Loucy (cell line): ENCODE results near the gene GLRX5.

Experiments
- H2AFZ ChIP-seq: fragments of 200-600 bp; sonication (generic); 2 replicates; pipeline ENCODE4 v1.6.0; 2016; ENCODE audit warnings: antibody characterized with exemption, mild to moderate bottlenecking, low read length, moderate library complexity
- H3F3A ChIP-seq: fragments of 200-600 bp; 2 replicates; pipeline ENCODE4 v1.6.0; 2016; ENCODE audit warnings: antibody characterized with exemption, low read depth, mild to moderate bottlenecking
- H3K27me3 ChIP-seq: fragments of 200-600 bp; sonication (generic); 2 replicates; pipeline ENCODE4 v1.6.1; 2014; ENCODE audit warnings: low read length, mild to moderate bottlenecking; ENCODE audit not compliant: insufficient read depth, poor library complexity, severe bottlenecking
- H3K36me3 ChIP-seq: fragments of 200-600 bp; sonication (generic); 2 replicates; pipeline ENCODE4 v1.6.1; 2016; ENCODE audit warnings: low read length; ENCODE audit not compliant: insufficient read depth
- H3K4me1 ChIP-seq: fragments of 200-600 bp; sonication (generic); 2 replicates; pipeline ENCODE4 v1.5.1; 2014; ENCODE audit warnings: low read length, mild to moderate bottlenecking; ENCODE audit not compliant: insufficient read depth, poor library complexity, severe bottlenecking
- H3K4me2 ChIP-seq: fragments of 200-600 bp; sonication (generic); 2 replicates; pipeline ENCODE4 v1.6.0; 2014; ENCODE audit warnings: antibody characterized with exemption, low read length, low read depth, mild to moderate bottlenecking; ENCODE audit not compliant: poor library complexity, severe bottlenecking
- H3K4me3 ChIP-seq: fragments of 200-600 bp; sonication (generic); 2 replicates; pipeline ENCODE4 v1.5.1; 2014; ENCODE audit warnings: low read length, mild to moderate bottlenecking, mixed read lengths; ENCODE audit not compliant: poor library complexity, severe bottlenecking
- H3K79me2 ChIP-seq: fragments of 200-600 bp; sonication (generic); 2 replicates; pipeline ENCODE4 v1.6.1; 2014; ENCODE audit warnings: low read length; ENCODE audit not compliant: insufficient read depth
- H3K9ac ChIP-seq: fragments of 200-600 bp; sonication (generic); 2 replicates; pipeline ENCODE4 v1.6.0; 2014; ENCODE audit warnings: mild to moderate bottlenecking, low read depth, low read length, moderate library complexity; ENCODE audit not compliant: poor library complexity, severe bottlenecking
- H3K9me2 ChIP-seq: fragments of 200-600 bp; sonication (generic); replicated peaks from 2 replicates; pipeline ENCODE4 v1.6.1; 2016; ENCODE audit warnings: low read depth, low read length, mixed read lengths
- H3K9me3 ChIP-seq: fragments of 200-600 bp; sonication (generic); 2 replicates; pipeline ENCODE4 v1.6.1; 2014; ENCODE audit warnings: mild to moderate bottlenecking, antibody characterized with exemption, low read length, low read depth; ENCODE audit not compliant: insufficient read depth
- H4K20me1 ChIP-seq: fragments of 200-600 bp; sonication (generic); 2 replicates; pipeline ENCODE4 v1.6.0; 2014; ENCODE audit warnings: antibody characterized with exemption, low read length, mild to moderate bottlenecking; ENCODE audit not compliant: insufficient read depth, poor library complexity, severe bottlenecking
- EZH2phosphoT487 ChIP-seq: fragments of 200-600 bp; IDR thresholded peaks from 2 replicates; pipeline ENCODE4 v1.6.1; 2018; ENCODE audit warnings: antibody characterized with exemption, mild to moderate bottlenecking, moderate library complexity, borderline replicate concordance
- TF ChIP-seq, protein P1 (sequence below): fragments of 200-600 bp; sonication (generic); conservative IDR thresholded peaks from 2 replicates; pipeline ENCODE4 v1.5.1; 2014; ENCODE audit warnings: mild to moderate bottlenecking, antibody characterized with exemption, low read length

The GLRX5 gene

DNA sequence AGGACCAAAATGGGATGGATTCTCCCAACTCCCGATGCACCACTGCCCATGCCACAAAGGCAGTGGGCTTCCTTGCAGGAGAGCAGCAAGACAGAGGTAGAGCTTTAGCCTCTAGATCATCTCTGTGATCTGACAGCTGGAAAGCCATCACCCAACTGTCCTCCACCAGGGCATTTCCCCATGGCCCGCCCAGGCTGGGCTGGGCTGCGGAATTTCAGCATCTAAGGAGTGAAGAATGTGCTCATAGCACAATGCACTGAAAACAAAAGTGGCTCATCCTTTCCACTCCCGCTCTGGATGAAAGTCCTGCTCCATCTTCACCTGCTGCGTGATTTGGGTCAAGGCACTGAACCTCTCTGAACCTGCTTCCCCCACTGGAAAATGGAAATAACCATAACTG is 24.0 kb upstream of the GLRX5 start:
- TF ChIP-seq EZH2phosphoT487 = no peak
- TF ChIP-seq, protein P1, sequence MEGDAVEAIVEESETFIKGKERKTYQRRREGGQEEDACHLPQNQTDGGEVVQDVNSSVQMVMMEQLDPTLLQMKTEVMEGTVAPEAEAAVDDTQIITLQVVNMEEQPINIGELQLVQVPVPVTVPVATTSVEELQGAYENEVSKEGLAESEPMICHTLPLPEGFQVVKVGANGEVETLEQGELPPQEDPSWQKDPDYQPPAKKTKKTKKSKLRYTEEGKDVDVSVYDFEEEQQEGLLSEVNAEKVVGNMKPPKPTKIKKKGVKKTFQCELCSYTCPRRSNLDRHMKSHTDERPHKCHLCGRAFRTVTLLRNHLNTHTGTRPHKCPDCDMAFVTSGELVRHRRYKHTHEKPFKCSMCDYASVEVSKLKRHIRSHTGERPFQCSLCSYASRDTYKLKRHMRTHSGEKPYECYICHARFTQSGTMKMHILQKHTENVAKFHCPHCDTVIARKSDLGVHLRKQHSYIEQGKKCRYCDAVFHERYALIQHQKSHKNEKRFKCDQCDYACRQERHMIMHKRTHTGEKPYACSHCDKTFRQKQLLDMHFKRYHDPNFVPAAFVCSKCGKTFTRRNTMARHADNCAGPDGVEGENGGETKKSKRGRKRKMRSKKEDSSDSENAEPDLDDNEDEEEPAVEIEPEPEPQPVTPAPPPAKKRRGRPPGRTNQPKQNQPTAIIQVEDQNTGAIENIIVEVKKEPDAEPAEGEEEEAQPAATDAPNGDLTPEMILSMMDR = no peak
- no peak overlapping the region for H3K4me3 ChIP-seq
- no peaks in the 10 kb centered on the region for H3F3A ChIP-seq
- H3K9me2 ChIP-seq = no peaks in the 10 kb centered on the region
- H3K36me3 ChIP-seq = no peaks in the 10 kb centered on the region
- peaks cover 25% of the 10 kb centered on the region for H3K4me1 ChIP-seq
- H3K4me2 ChIP-seq = no peak overlapping the region
- H2AFZ ChIP-seq = no peak overlapping the region
- H3K9ac ChIP-seq = no peak overlapping the region
- no peaks in the 10 kb centered on the region for H4K20me1 ChIP-seq
- no peaks in the 10 kb centered on the region for H3K9me3 ChIP-seq
- H3K79me2 ChIP-seq = no peaks in the 10 kb centered on the region
- no peaks in the 10 kb centered on the region for H3K27me3 ChIP-seq

DNA sequence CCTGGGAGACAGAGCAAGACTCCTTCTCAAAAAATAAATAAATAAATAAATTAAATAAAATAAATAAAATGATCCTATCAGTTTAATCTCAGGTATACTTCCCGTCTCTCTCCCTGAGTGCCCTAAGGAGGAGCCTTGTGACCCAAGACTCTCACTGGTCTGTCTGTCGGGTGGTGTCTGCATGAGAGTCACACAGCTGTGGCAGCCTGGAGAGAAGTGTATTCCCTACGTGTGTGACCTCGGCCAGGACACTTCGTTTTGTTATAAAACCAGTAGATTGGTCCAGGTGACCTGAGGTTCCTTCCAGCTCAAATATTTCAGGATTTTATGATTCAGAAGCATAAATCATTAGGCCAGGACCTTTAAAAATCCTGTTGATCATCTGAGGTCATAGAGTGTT is 23.2 kb upstream of the GLRX5 start:
- H3K79me2 ChIP-seq = no peaks in the 10 kb centered on the region

DNA sequence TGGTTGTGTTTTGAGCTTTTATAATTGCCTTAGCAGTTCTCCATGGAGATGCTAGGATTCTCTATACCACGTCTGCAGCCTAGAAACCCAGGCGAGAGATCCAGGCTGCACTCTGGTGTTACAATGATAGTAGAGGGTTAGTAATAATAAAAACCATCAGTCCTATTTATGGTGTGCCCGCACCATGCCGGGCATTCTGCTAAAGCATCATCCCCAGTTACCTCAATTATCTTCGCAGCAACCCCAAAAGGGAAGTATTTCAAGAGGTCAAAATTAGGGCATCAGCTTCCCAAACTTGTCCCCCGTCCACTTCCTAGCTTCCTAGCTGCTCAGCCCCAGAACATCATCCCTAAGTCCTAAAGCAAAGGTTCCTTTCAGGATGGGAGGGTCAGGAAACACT is 21.6 kb upstream of the GLRX5 start:
- no peak overlapping the region for H2AFZ ChIP-seq
- no peak overlapping the region for H3K4me2 ChIP-seq
- no peaks in the 10 kb centered on the region for H3K36me3 ChIP-seq
- no peaks in the 10 kb centered on the region for H3K9me2 ChIP-seq
- H3K9me3 ChIP-seq = no peaks in the 10 kb centered on the region
- H3K4me1 ChIP-seq = peaks cover 23% of the 10 kb centered on the region
- H3K9ac ChIP-seq = no peak overlapping the region
- no peak overlapping the region for H3K4me3 ChIP-seq
- H3K79me2 ChIP-seq = no peaks in the 10 kb centered on the region
- no peaks in the 10 kb centered on the region for H3F3A ChIP-seq
- H4K20me1 ChIP-seq = no peaks in the 10 kb centered on the region
- no peaks in the 10 kb centered on the region for H3K27me3 ChIP-seq
- TF ChIP-seq, protein P1 = no peak
- TF ChIP-seq EZH2phosphoT487 = no peak

More for the DNA sequence above, 23.2 kb upstream of the GLRX5 start:
- H2AFZ ChIP-seq = no peak overlapping the region
- no peaks in the 10 kb centered on the region for H3K27me3 ChIP-seq
- no peaks in the 10 kb centered on the region for H3F3A ChIP-seq
- no peak overlapping the region for H3K4me3 ChIP-seq
- H3K36me3 ChIP-seq = no peaks in the 10 kb centered on the region
- no peak overlapping the region for H3K9ac ChIP-seq
- H3K9me3 ChIP-seq = no peaks in the 10 kb centered on the region
- no peak for TF ChIP-seq EZH2phosphoT487
- TF ChIP-seq, protein P1 = no peak
- peaks cover 24% of the 10 kb centered on the region for H3K4me1 ChIP-seq
- H4K20me1 ChIP-seq = no peaks in the 10 kb centered on the region
- no peak overlapping the region for H3K4me2 ChIP-seq
- no peaks in the 10 kb centered on the region for H3K9me2 ChIP-seq
